ENCODE data around the gene MDGA2.
"Not testable (repeated sequence)": the region's sequence is repeated elsewhere in the genome, so short reads cannot be mapped to it uniquely, and the experiment has no call there.

Gene MDGA2

DNA sequence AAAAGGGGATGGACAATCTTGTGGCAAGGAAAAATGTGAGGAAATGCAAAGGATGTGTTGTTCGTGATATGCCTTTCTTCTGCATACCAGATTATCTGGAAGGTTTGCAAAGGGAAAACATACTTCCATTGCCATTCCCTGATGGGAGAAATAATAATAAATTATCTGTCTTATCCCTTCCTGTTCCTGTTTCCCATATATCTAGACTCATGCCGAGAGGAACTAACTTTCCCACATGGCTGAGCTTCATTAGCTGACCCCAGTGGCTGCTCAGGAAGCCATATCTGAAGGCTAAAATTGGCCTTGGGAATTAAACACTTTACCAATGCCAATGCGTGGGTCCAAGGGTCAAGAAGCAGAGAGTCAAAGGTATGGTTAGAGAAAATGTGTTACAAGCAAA, 439.8 kb downstream of the MDGA2 start:
- DNase-seq (ENCODE audit: low read depth), result no peak

DNA sequence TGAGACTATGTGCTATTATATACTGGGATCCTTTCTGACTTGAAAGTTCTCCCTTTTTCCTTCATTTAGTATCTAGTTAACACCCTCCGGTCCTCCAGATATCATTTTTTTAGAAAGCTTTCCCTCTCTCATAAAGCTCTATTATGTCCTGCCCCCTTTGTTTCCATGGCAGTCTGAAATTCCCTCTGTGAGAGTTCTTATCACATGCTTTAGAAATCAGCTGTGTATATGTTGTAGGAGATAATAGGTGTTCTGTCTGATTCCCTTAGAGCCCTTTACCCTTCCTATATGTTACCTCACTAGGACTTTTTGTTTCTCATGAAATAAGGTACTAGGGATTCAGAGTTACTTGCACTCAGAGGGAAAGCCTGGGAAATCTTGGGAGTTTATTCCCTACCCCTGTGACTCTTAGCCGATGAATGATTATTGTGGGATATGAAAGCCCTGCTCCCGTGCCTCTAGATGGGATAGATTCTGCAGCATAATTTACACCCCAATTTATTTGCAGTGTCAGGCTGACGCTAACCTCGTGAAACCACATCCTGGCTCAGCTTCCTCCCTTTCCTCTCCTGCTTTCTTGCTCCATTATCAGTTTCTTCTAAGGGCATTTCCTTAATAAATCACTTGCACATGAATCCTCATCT, 448.4 kb downstream of the MDGA2 start:
- no peak for DNase-seq (ENCODE audit: low read depth)

DNA sequence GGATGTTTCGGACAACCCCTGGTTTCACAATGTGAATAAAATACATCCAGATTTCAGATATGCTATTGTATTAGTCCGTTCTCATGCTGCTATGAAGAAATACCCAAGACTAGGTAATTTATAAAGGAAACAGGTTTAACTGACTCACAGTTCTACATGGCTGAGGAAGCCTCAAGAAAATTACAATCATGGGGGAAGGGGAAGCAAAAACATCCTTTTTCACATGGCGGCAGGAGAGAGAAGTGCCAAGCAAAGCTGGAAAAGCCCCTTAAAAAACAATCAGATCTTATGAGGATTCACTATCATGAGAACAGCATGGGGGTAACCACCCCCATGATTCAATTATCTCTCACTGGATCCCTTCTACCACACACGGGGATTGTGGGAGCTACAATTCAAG, 451.7 kb downstream of the MDGA2 start:
- DNase-seq (ENCODE audit: low read depth), result no peak

DNA sequence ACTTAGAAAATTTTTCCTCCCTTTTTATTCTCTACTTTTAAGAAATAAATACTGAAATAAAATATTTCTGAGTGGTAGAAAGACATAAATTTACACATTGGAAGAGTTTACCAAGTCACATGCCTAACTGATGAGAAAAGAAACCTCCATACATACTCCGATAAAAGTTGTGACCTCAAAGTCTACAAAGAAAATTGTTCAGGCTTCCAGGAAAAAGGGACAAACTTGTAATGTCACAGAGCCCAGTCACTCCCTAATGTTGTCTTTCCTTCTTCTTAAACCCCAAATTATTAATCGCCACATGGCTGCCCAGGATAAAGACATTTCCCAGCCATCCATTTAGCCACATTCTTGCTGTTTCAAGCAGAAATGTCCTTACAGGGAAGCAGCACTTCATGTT, 455.3 kb downstream of the MDGA2 start:
- DNase-seq (ENCODE audit: low read depth), result no peak

DNA sequence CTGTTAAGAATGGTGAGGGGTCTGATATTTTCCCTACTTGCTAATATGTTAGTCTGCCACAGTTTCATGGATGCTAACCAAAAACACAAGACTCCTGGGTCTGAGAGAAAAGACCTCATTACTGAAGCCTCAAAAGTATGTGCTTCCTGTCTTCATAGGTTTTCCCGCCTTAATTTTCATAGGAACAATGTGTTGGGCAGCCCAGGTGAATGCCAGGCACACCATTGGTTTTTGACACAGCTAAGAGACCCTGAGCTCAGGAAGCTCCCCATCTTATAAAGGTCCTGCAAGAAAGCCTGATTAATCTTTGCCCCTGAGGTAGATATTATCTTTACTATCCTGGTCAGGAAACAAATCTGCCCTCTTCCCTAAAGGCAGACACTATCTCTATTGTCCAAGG, 464.1 kb downstream of the MDGA2 start:
- DNase-seq (ENCODE audit: low read depth), result no peak

DNA sequence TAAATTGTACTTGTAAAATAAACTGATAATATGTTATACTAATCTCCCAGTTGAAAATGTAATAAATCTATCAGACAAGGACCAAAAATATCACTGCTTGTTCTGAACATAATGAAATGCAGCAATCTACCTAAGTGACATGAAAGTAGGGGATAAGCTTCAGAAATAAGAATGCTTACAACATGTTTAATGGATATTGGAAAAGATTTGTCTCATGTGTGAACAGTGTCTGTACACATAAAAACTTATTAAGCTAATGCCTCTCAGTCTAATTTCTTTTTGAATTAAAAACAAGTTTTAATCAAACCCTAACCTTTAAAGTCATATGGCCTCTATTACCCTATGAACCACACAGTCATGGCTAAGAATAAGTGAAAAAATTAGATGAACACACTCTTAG, 465.3 kb downstream of the MDGA2 start:
- DNase-seq (ENCODE audit: low read depth), result no peak

DNA sequence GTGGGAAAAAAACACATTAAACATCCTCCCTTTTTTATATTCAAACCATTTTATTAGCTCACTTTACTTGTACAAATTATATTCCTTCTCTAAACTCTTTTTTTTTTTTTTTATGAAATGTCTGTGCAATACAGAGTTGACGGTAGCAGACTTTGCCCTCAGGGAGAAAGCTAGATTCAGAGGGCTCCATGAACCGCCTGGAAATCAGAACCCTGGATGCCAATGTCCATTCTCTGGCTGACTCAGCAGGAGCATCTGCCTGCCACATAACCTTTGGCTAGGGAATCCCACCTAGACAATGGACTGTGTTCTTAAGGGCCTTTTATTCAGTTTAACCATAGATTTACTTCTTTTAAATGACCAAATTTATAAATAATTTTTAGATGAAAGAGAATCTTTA, 467.0 kb downstream of the MDGA2 start:
- DNase-seq (ENCODE audit: low read depth), result no peak

DNA sequence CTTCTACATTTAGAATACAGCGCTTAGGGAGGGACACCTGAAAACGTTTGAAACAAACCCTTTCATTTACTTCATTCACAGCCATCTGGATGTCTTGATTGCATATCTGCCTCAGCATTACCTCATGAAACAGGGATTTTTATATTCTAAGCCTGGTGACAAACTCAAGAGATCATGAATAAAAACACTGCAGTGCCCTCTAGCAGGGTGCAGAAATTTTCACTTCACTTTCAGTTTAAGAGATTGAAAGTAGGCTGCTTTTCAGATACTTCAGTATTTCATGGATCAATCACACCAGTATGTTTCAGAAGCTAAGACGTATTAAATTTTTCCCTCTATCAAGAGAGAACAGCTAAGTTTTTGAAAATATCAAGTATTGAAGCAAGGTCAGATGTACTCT, 467.8 kb downstream of the MDGA2 start:
- DNase-seq (ENCODE audit: low read depth), result no peak

DNA sequence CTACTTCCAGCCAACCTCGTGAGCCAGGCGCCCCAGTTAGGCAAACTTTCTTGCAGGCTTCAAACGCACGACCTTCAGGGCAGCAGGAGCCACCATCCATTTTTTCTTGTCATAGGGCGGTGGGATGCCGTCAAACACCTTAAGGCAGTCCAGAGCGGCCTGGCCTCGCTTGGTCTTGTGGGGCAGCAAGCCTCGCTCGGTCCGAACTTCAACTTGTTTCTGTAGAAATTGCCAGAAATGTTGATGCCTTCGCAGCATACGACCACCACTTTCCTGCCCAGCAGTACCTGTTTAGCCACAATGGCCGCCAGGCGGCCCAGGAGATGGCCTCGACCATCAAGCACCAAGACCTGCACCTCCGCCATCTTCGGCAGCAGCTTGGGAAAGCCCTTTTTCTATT, 474.7 kb downstream of the MDGA2 start:
- no peak for DNase-seq (ENCODE audit: low read depth)

DNA sequence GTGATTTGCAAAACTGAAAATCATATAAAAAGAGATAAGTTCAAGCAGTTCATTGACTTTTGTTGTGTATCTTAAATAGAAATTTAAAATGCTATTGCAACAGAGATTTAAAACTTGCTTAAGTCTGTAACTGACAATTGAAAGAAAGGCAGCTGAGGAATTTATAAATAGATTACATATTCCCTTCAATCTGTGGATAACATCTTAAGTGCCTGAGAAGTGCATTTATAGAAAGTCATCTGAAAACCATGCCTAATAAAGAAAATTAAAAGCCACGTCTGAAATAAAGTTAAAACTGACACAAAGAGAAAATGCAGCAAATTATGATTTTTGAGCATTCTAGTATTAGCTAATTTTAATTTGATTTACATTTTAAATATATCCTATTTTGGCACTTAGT, 479.8 kb downstream of the MDGA2 start:
- DNase-seq (ENCODE audit: low read depth), result no peak

DNA sequence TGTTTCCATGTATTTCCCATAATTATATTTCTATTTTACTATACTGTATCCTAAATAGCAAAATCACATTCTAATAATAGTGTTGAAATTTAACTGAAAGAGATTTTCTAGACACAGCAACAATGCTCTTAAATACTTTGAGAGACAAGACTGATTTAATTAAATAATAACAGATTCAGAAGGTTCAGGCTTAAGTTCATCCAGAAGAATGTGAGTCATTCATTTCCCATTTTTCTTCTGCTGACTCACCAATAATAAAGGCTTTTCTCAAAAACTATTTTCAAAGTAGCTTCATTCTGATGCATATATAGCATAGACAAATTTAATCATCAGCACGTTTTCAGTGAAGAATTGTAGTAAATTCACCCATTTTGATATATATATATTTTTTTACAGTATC, 481.4 kb downstream of the MDGA2 start:
- no peak for DNase-seq (ENCODE audit: low read depth)

DNA sequence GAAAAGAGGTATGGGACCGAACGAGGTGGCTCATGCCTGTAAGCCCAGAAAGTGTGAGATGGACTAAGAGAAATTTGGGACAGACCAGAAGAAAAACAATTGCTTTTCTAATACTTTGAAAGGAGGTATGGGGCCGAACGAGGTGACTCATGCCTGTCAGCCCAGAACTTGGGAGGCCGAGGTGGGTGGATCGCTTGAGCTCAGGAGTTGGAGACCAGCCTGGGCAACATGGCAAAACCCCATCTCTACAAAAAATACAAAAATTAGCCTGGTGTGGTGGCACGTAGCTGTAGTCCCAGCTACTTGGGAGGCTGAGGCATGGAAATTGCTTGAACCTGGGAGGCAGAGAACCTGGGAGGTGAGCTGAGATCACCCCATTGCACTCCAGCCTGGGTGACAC, 483.2 kb downstream of the MDGA2 start:
- not testable (repeated sequence) for DNase-seq (ENCODE audit: low read depth)

DNA sequence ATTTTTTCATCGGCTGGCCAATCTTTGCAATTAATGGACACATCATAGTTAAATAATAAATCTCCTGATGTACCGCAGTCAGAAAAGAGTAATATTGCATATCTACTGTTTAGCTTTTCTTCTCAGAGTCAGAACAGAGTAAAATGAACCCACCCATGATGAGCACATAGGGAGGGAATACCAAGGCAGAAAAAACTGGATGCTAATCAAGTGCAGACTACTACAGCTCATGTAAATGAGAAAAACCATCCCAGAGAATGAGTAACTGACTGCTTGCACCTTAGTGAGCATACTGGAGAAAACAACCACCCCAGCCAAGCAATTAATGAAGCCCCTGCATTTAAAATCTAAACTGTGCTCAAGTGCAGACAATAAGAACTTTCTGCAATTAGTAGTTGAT, 483.7 kb downstream of the MDGA2 start:
- no peak for DNase-seq (ENCODE audit: low read depth)

DNA sequence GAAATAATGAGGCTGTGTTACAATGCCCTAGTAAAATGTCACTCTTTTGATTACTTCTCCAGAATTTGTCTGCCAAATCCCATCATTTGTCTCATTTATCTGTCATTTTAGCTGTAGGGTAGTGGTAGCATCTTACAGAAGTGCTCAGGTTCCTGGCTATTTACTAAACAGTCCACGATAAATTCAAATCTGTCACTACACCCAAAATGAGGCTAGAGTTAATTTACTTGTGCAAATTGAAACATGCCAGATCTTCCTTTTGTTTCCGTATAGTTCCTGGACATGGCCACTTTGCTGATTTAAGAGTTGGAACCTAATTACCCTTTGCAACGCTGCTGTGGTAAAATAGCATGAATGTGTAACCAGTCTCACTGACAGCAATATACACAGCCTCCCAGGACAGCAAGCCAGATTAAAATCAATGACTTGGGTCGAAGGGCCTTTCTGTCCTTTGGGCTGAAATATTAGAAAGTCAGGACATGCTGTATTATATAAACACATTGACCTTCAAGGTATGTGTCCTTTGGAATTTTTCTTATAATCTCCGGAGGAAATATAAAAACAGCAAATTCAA, 485.4 kb downstream of the MDGA2 start:
- DNase-seq (ENCODE audit: low read depth), result no peak

DNA sequence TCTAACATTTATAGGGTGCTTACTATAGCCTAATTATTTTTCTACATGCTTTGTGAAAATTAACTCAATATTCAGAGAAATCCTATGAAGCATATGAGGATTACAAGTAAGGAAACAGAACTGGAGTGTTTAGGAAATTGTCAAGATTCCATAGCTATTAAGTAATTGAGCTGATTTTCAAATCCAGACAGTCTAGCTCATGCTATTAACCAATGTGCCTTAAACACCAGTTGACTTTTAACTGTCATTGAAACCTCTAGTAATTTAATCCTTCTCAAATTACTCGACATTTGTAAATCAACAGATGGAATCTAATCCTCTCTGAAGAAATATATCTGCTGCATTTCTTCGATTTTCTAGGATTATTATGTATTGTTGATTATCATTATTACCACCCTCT, 488.9 kb downstream of the MDGA2 start:
- DNase-seq (ENCODE audit: low read depth), result no peak

DNA sequence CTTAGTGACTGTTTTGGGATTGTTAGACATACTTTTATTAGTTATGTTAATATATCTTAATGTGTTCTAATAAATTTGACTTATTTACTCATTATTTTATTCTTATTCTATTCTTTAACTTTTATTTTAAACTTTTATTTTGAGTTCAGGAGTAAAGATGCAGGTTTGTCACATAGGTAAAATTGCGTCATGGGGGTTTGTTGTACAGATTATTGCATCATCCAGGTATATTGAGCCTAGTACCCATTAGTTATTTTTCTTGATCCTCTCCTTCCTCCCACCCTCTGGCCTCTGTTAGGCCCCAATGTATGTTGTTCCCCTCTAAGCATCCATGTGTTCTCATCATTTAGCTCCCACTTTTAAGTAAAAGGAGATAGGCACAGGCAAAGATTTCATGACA, 495.5 kb downstream of the MDGA2 start:
- DNase-seq (ENCODE audit: low read depth), result no peak

DNA sequence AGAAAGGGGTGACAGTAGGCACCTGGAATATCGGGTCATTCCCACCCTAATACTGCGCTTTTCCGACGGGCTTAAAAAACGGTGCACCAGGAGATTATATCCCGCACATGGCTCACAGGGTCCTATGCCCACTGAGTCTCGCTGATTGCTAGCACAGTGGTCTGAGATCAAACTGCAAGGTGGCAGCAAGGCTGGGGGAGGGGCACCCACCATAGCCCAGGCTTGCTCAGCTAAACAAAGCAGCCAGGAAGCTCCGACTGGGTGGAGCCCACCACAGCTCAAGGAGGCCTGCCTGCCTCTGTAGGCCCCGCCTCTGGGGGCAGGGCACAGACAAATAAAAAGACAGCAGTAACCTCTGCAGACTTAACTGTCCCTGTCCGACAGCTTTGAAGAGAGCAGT, 503.5 kb downstream of the MDGA2 start:
- DNase-seq (ENCODE audit: low read depth), result not testable (repeated sequence)

DNA sequence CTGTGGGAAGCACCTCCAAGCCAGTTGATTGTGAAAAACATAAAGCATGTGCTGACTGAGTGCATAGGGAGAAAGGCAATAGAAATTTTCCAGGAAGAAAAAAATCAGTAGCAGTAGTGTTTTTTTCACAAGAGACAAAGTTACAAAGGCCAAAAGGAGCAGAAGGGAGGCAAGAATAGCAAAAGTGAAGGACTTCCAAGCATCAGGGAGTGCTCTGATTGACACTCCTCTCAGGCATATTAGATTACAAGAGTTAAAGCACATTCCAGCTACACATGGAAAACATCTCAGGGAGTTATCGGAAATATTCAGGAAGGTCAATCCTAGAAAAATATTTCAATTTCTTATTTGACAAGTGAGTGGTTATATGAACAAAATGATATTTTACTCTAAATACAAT, 508.0 kb downstream of the MDGA2 start:
- no peak for DNase-seq (ENCODE audit: low read depth)

DNA sequence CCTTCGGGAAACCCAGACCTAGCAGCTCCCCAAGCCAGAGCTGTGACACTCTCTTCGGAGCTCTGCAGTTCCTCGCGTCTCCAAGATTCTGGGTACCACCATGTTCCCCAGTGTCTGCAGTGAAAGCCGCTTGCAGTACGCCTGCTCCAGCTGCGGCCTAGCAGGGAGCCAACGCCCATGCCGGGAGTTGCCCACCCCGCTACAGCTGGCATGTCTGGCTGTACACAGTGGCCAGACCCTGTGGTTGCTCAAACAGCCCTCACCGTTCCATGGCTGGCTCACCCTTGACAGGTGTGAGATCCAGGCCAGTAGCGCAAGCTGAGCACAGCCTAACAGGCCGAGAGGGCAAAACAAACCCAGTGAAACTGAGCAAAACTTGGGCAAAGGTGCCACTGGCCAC, 520.0 kb downstream of the MDGA2 start:
- no peak for DNase-seq (ENCODE audit: low read depth)

DNA sequence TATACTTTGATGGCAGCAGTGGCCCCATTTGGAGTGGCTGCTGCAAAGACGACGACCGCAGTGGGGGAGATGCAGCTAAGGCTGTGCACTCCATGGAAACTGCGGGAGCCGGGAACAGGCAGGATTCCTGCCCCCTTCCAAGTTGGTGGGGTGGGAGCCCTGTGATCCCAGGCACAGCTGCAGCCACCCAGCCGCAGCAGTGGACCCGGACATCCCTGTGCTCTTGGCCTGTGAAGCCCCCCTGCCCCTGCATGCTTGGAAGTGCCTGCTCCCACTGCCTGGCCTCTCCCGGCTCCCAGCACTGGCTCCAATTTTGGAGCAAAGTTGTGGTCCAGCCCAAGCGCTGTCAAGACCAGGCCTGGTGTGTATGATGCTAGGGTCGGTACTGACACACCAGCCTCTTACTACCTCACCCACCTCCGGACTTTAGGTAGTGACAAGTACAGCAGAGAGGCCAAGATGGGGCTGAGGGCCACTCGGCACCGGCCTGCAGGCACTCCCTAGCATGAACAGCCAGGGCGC, 521.1 kb downstream of the MDGA2 start:
- DNase-seq (ENCODE audit: low read depth), result no peak

DNA sequence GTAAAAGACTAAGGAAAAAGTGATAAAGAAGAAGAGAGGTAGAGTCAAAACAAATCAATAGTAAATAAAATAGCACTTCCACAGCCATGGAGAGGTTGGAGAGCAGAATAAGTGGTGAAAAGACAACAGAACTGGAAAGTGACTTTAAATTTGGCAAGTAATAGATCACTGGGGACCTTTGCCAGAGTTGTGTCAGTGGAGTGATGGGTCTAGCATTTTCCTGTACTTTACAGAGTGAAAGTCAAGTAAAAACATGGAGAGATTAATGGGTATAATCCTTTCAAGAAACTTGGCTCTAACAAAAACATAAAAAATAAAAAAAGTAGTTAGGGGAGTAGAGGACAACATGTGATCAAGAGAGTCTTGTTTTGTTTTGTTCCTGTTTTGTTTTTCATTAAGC, 521.7 kb downstream of the MDGA2 start:
- no peak for DNase-seq (ENCODE audit: low read depth)

DNA sequence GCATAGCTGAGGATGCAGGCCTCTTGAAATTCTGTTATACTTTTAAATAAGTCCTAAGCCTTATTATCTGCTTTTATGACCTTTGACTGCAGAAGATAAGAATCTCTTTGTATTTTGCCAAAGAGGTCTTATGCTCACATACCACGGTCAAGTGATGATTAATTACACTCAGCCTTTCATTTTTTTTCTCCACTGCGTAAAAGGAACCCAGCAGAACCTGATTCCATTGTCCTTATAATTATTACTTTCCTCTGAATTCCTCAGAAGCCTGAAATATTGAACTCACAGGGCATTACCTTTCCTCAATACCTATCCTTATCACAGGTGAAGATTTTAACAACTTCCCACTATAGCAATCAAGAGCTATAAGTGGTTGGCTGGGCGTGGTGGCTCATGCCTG, 525.1 kb downstream of the MDGA2 start:
- no peak for DNase-seq (ENCODE audit: low read depth)

DNA sequence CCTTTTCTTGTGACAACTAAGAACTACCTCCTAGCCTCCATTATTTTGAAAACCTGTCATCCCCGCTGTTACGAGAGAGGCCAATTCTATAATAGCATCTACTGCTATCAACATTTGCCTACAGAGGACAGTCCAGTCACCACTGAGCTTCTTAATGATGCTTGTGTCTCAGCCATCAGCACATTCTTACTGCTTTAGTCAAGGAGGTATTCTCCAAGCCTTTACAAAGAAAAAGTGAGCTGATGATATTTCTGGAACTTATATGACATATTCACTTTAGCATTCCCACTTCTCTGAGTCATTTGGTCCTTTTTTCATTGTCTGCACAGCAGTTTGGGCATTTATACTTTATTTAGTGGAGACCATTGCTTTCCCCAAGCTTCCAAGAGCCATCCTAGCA, 526.1 kb downstream of the MDGA2 start:
- DNase-seq (ENCODE audit: low read depth), result no peak

DNA sequence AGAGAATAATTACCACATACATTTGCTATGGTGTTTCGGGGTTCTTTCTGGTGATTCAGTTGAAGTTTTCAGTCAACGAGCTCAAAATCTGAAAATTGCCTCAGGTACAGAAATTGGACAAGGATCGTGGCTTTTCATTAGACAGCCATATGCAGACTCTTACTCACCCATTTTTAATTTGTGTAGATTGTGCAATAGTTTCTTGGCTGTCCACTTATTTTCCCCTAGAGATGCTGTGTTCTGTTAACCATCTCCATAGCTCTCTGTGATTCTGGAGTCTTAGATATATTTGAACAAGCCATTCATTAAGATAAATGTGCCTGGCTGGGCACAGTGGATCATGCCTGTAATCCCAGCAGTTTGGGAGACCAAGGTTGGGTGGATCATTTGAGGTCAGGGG, 526.7 kb downstream of the MDGA2 start:
- DNase-seq (ENCODE audit: low read depth), result no peak

All from activated T-cell treated with anti-CD3 and anti-CD28 coated beads for 1 hour (primary cell).